Neural progenitor cell (in vitro differentiated cells): ENCODE data around the gene MARS1. TPM values are rescaled to one million over a fixed set of nuclear protein-coding genes. Genes with fewer than 3 reads are reported as not detected.
A peak's percentile ranks its signal among the peaks of the same experiment; 100 is the strongest.

Experiments used
- DNase-seq: peaks from one replicate; pipeline ENCODE4 v3.0.0-alpha.2; 2016; ENCODE audit warnings: low spot score
- H2AFZ ChIP-seq: fragments of 200-600 bp; sonication (generic); replicated peaks from 2 replicates; pipeline ENCODE4 v1.6.1; 2016; ENCODE audit warnings: antibody characterized with exemption
- H3F3A ChIP-seq: fragments of 200-600 bp; sonication (generic); 2 replicates; pipeline ENCODE4 v1.6.1; 2016; ENCODE audit warnings: antibody characterized with exemption, low read depth
- H3K27ac ChIP-seq: fragments of 200-600 bp; sonication (generic); 2 replicates; pipeline ENCODE4 v1.5.1; 2016; ENCODE audit warnings: mild to moderate bottlenecking
- H3K27me3 ChIP-seq: fragments of 200-600 bp; sonication (generic); 2 replicates; pipeline ENCODE4 v1.6.1; 2016; ENCODE audit warnings: mild to moderate bottlenecking, moderate library complexity
- H3K36me3 ChIP-seq: fragments of 200-600 bp; sonication (generic); 2 replicates; pipeline ENCODE4 v1.5.1; 2016
- H3K4me1 ChIP-seq: fragments of 200-600 bp; sonication (generic); 2 replicates; pipeline ENCODE4 v1.6.1; 2016; ENCODE audit warnings: mixed run types
- H3K4me2 ChIP-seq: fragments of 200-600 bp; sonication (generic); 2 replicates; pipeline ENCODE4 v1.6.1; 2016
- H3K4me3 ChIP-seq: fragments of 200-600 bp; sonication (generic); 2 replicates; pipeline ENCODE4 v1.5.1; 2016
- H3K79me2 ChIP-seq: fragments of 200-600 bp; sonication (generic); 2 replicates; pipeline ENCODE4 v1.6.1; 2016; ENCODE audit warnings: low read depth
- H3K9ac ChIP-seq: fragments of 200-600 bp; sonication (generic); 2 replicates; pipeline ENCODE4 v1.6.1; 2016
- H3K9me3 ChIP-seq: fragments of 200-600 bp; sonication (generic); 2 replicates; pipeline ENCODE4 v1.5.1; 2016; ENCODE audit warnings: low read depth
- H4K20me1 ChIP-seq: fragments of 200-600 bp; sonication (generic); 2 replicates; pipeline ENCODE4 v1.6.1; 2016; ENCODE audit warnings: low read depth
- H3K27ac Mint-ChIP-seq: 3 replicates; pipeline ENCODE4 v1.8.0; 2021; ENCODE audit warnings: mixed read lengths
- H3K27me3 Mint-ChIP-seq: 2 replicates; pipeline ENCODE4 v1.8.0; 2022; ENCODE audit warnings: low read depth, mild to moderate bottlenecking, inconsistent platforms, moderate library complexity, mixed read lengths; ENCODE audit not compliant: insufficient read depth
- H3K36me3 Mint-ChIP-seq: 3 replicates; pipeline ENCODE4 v1.8.0; 2021; ENCODE audit warnings: mixed read lengths
- H3K4me1 Mint-ChIP-seq: 3 replicates; pipeline ENCODE4 v1.8.0; 2021; ENCODE audit warnings: mixed read lengths
- H3K4me3 Mint-ChIP-seq: 3 replicates; pipeline ENCODE4 v1.8.0; 2021; ENCODE audit warnings: mild to moderate bottlenecking, moderate library complexity, mixed read lengths
- H3K9me3 Mint-ChIP-seq: 3 replicates; pipeline ENCODE4 v1.8.0; 2020; ENCODE audit warnings: mixed read lengths
- CTCF ChIP-seq: fragments of 200-600 bp; sonication (generic); IDR thresholded peaks from 2 replicates; pipeline ENCODE4 v1.5.1; 2017; ENCODE audit warnings: antibody characterized with exemption, mild to moderate bottlenecking
- EZH2 ChIP-seq: fragments of 200-600 bp; sonication (generic); IDR thresholded peaks from 2 replicates; pipeline ENCODE4 v1.6.1; 2017; ENCODE audit warnings: antibody characterized with exemption, mild to moderate bottlenecking, moderate library complexity
- EZH2phosphoT487 ChIP-seq: fragments of 200-600 bp; sonication (generic); IDR thresholded peaks from 2 replicates; pipeline ENCODE4 v1.6.1; 2017; ENCODE audit warnings: antibody characterized with exemption
- total RNA-seq: library from RNA; depleted of rRNA; stranded (reverse); fragments of >200 nt; gene quantifications from 2 replicates; pipeline ENCODE4 v1.2.3, GENCODE V29; 2015; ENCODE audit warnings: low replicate concordance

Gene MARS1
- total RNA-seq, 1 donor from 2014 or later: 109 TPM

GRCh38 chr12:57550641-57551549, 63.0 kb downstream of the MARS1 start:
- Mint-ChIP-seq H3K4me3 (peak overlapping the region; percentile 87), H3K9me3 (no peaks in the 10 kb centered on the region), H3K36me3 (no peaks in the 10 kb centered on the region), H3K4me1 (peaks cover 53% of the 10 kb centered on the region), H3K27me3 (peaks cover 36% of the 10 kb centered on the region), H3K27ac (no peak overlapping the region)
- Histone ChIP-seq H3K4me3 (peak overlapping the region; percentile 79), H3K27me3 (peaks cover 24% of the 10 kb centered on the region), H4K20me1 (peaks cover 52% of the 10 kb centered on the region), H2AFZ (peak overlapping the region; percentile 91), H3K9me3 (no peaks in the 10 kb centered on the region), H3F3A (peaks cover 45% of the 10 kb centered on the region), H3K27ac (no peak overlapping the region), H3K36me3 (no peaks in the 10 kb centered on the region), H3K79me2 (peaks cover 47% of the 10 kb centered on the region), H3K4me1 (peaks cover 37% of the 10 kb centered on the region), H3K9ac (no peak overlapping the region), H3K4me2 (peak overlapping the region; percentile 90)
- no peak for DNase-seq
- no peak for TF ChIP-seq CTCF
- no peak for TF ChIP-seq EZH2phosphoT487
- TF ChIP-seq EZH2: no peak

GRCh38 chr12:57551637-57552305, 63.9 kb downstream of the MARS1 start:
- no peak overlapping the region for H3K27ac Mint-ChIP-seq
- H3K36me3 ChIP-seq: no peaks in the 10 kb centered on the region
- H3K27ac ChIP-seq: no peak overlapping the region
- peaks cover 24% of the 10 kb centered on the region for H3K27me3 ChIP-seq
- peak overlapping the region; percentile 70 for H3K4me2 ChIP-seq
- H3K27me3 Mint-ChIP-seq: peaks cover 38% of the 10 kb centered on the region
- H3K4me1 Mint-ChIP-seq: peaks cover 48% of the 10 kb centered on the region
- peaks cover 38% of the 10 kb centered on the region for H3K79me2 ChIP-seq
- H2AFZ ChIP-seq: no peak overlapping the region
- H3K9me3 ChIP-seq: no peaks in the 10 kb centered on the region
- peaks cover 48% of the 10 kb centered on the region for H3F3A ChIP-seq
- H3K4me3 ChIP-seq: no peak overlapping the region
- TF ChIP-seq EZH2: no peak
- no peak for TF ChIP-seq CTCF
- no peak for TF ChIP-seq EZH2phosphoT487
- no peaks in the 10 kb centered on the region for H3K9me3 Mint-ChIP-seq
- H3K4me1 ChIP-seq: peaks cover 33% of the 10 kb centered on the region
- H3K4me3 Mint-ChIP-seq: peak overlapping the region; percentile 87
- DNase-seq: no peak
- no peak overlapping the region for H3K9ac ChIP-seq
- H4K20me1 ChIP-seq: peaks cover 56% of the 10 kb centered on the region
- H3K36me3 Mint-ChIP-seq: no peaks in the 10 kb centered on the region

GRCh38 chr12:57552306-57552651, 64.4 kb downstream of the MARS1 start:
- H3K4me1 ChIP-seq: peaks cover 33% of the 10 kb centered on the region
- TF ChIP-seq CTCF (no peak), EZH2 (no peak), EZH2phosphoT487 (no peak)
- Mint-ChIP-seq H3K27ac (no peak overlapping the region), H3K36me3 (no peaks in the 10 kb centered on the region), H3K27me3 (peaks cover 37% of the 10 kb centered on the region), H3K4me1 (peaks cover 45% of the 10 kb centered on the region), H3K4me3 (peak overlapping the region; percentile 4), H3K9me3 (no peaks in the 10 kb centered on the region)
- peak; percentile 34 for DNase-seq
- peaks cover 37% of the 10 kb centered on the region for H3K79me2 ChIP-seq
- no peaks in the 10 kb centered on the region for H3K9me3 ChIP-seq
- peak overlapping the region; percentile 10 for H3K4me3 ChIP-seq
- H3K36me3 ChIP-seq: no peaks in the 10 kb centered on the region
- peaks cover 52% of the 10 kb centered on the region for H3F3A ChIP-seq
- no peak overlapping the region for H3K9ac ChIP-seq
- peaks cover 57% of the 10 kb centered on the region for H4K20me1 ChIP-seq
- peak overlapping the region; percentile 70 for H3K4me2 ChIP-seq
- no peak overlapping the region for H2AFZ ChIP-seq
- H3K27ac ChIP-seq: peak overlapping the region; percentile 59
- H3K27me3 ChIP-seq: peaks cover 24% of the 10 kb centered on the region
